ENCODE data around the gene DENND1A.

DENND1A gene

GRCh38 chr9:123649909-123650308 lies 280.0 kb downstream of the DENND1A start:
- H3K9me3 ChIP-seq (ENCODE audit: insufficient read depth, low read length), result no peaks in the 10 kb centered on the region
- TF ChIP-seq, protein P1, sequence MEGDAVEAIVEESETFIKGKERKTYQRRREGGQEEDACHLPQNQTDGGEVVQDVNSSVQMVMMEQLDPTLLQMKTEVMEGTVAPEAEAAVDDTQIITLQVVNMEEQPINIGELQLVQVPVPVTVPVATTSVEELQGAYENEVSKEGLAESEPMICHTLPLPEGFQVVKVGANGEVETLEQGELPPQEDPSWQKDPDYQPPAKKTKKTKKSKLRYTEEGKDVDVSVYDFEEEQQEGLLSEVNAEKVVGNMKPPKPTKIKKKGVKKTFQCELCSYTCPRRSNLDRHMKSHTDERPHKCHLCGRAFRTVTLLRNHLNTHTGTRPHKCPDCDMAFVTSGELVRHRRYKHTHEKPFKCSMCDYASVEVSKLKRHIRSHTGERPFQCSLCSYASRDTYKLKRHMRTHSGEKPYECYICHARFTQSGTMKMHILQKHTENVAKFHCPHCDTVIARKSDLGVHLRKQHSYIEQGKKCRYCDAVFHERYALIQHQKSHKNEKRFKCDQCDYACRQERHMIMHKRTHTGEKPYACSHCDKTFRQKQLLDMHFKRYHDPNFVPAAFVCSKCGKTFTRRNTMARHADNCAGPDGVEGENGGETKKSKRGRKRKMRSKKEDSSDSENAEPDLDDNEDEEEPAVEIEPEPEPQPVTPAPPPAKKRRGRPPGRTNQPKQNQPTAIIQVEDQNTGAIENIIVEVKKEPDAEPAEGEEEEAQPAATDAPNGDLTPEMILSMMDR (IDR thresholded peaks at IDR 0.05; ENCODE audit: insufficient read depth, low read length, poor library complexity, severe bottlenecking), result no peak
- no peak for TF ChIP-seq EZH2phosphoT487 (conservative IDR thresholded peaks at IDR 0.05; ENCODE audit: low read length)
- no peaks in the 10 kb centered on the region for H3K27me3 ChIP-seq (ENCODE audit: low read length)
- H2AFZ ChIP-seq (ENCODE audit: low read depth, low read length, severe bottlenecking), result no peak overlapping the region
- no peak overlapping the region for H3K4me3 ChIP-seq (ENCODE audit: insufficient read depth, low read length, poor library complexity, severe bottlenecking)
- no peaks in the 10 kb centered on the region for H3K79me2 ChIP-seq (ENCODE audit: insufficient read depth, low read length)
- H4K20me1 ChIP-seq (ENCODE audit: low read depth, low read length), result no peaks in the 10 kb centered on the region
- no peak overlapping the region for H3K4me2 ChIP-seq (ENCODE audit: low read depth, low read length, poor library complexity, severe bottlenecking)
- H3K9me2 ChIP-seq (replicated peaks; ENCODE audit: insufficient read depth, low read length), result no peaks in the 10 kb centered on the region
- no peak overlapping the region for H3K9ac ChIP-seq (ENCODE audit: low read length)
- no peaks in the 10 kb centered on the region for H3K36me3 ChIP-seq (ENCODE audit: low read length)
- no peak overlapping the region for H3K27ac ChIP-seq (ENCODE audit: low read depth, low read length)
- no peaks in the 10 kb centered on the region for H3F3A ChIP-seq (ENCODE audit: insufficient read depth)

DNA sequence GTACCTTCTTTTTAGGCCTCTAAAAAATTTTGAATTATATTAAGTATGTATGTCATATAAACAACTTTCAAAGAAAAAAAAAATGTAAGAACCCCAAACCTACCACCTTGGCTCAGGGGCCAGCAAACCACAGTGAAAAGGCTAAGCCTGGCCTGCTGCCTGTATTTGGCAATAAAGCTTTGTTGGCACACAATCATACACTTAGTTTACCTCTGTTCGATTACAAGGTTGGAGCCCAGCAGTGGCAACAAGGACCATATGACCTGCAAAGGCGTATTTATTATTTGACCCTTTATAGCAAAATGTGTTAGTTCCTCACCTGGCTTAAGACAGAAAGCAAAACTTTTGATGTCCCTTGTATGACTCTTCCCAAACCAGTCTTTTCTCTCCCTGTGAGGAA lies 282.8 kb downstream of the DENND1A start:
- Histone ChIP-seq H3K27ac (ENCODE audit: low read depth, low read length) (no peak overlapping the region), H3K79me2 (ENCODE audit: insufficient read depth, low read length) (no peaks in the 10 kb centered on the region), H3K4me3 (ENCODE audit: insufficient read depth, low read length, poor library complexity, severe bottlenecking) (no peak overlapping the region), H3K9ac (ENCODE audit: low read length) (no peak overlapping the region), H3K36me3 (ENCODE audit: low read length) (no peaks in the 10 kb centered on the region), H2AFZ (ENCODE audit: low read depth, low read length, severe bottlenecking) (no peak overlapping the region), H3K9me2 (replicated peaks; ENCODE audit: insufficient read depth, low read length) (no peaks in the 10 kb centered on the region), H3K27me3 (ENCODE audit: low read length) (no peaks in the 10 kb centered on the region), H3K4me2 (ENCODE audit: low read depth, low read length, poor library complexity, severe bottlenecking) (no peak overlapping the region), H3F3A (ENCODE audit: insufficient read depth) (no peaks in the 10 kb centered on the region), H3K9me3 (ENCODE audit: insufficient read depth, low read length) (no peaks in the 10 kb centered on the region), H4K20me1 (ENCODE audit: low read depth, low read length) (no peaks in the 10 kb centered on the region)
- TF ChIP-seq, protein P1 (IDR thresholded peaks at IDR 0.05; ENCODE audit: insufficient read depth, low read length, poor library complexity, severe bottlenecking), result no peak
- TF ChIP-seq EZH2phosphoT487 (conservative IDR thresholded peaks at IDR 0.05; ENCODE audit: low read length), result no peak

DNA sequence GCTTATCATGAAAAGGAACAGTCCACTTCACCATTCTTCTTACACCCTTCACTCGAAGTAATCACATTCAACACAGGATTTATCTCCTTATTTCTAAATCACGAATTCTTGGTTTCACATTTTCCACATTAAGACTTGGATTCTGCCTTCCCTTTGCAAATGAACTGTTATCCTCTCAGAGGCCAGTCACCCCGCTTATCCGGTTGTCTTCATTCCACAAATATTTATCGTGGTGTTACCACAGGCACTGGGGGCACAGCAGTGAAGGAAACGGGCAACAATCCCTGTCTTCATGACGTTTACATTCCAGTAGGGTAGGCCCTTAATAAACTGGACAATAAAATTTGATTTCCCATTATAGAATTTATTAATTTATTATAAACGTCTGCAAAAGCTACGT lies 284.2 kb downstream of the DENND1A start:
- H3K36me3 ChIP-seq (ENCODE audit: low read length), result no peaks in the 10 kb centered on the region
- H3K4me2 ChIP-seq (ENCODE audit: low read depth, low read length, poor library complexity, severe bottlenecking), result no peak overlapping the region
- no peak for TF ChIP-seq EZH2phosphoT487 (conservative IDR thresholded peaks at IDR 0.05; ENCODE audit: low read length)
- TF ChIP-seq, protein P1 (IDR thresholded peaks at IDR 0.05; ENCODE audit: insufficient read depth, low read length, poor library complexity, severe bottlenecking), result no peak
- no peaks in the 10 kb centered on the region for H3F3A ChIP-seq (ENCODE audit: insufficient read depth)
- H3K9me2 ChIP-seq (replicated peaks; ENCODE audit: insufficient read depth, low read length), result no peaks in the 10 kb centered on the region
- H3K27ac ChIP-seq (ENCODE audit: low read depth, low read length), result no peak overlapping the region
- no peak overlapping the region for H3K9ac ChIP-seq (ENCODE audit: low read length)
- no peak overlapping the region for H3K4me3 ChIP-seq (ENCODE audit: insufficient read depth, low read length, poor library complexity, severe bottlenecking)
- H3K9me3 ChIP-seq (ENCODE audit: insufficient read depth, low read length), result no peaks in the 10 kb centered on the region
- no peaks in the 10 kb centered on the region for H3K27me3 ChIP-seq (ENCODE audit: low read length)
- no peak overlapping the region for H2AFZ ChIP-seq (ENCODE audit: low read depth, low read length, severe bottlenecking)
- H4K20me1 ChIP-seq (ENCODE audit: low read depth, low read length), result no peaks in the 10 kb centered on the region
- H3K79me2 ChIP-seq (ENCODE audit: insufficient read depth, low read length), result no peaks in the 10 kb centered on the region

Data from SU-DHL-6 (cell line).